H1 (cell line): ENCODE measurements around the gene SPTBN1. TPM values are rescaled to one million over a fixed set of nuclear protein-coding genes. Genes with fewer than 3 reads are reported as not detected.

ENCODE experiments used
- CTCF ChIA-PET: fragments of 300-600 bp; sonication (Branson Sonifier 250); formaldehyde crosslinking; loops from one replicate; lab custom pipeline; 2021; ENCODE audit not compliant: partially characterized antibody; lab: Charles Lee
- POLR2A ChIA-PET: fragments of 300-600 bp; sonication (Branson Sonifier 250); formaldehyde crosslinking; loops from one replicate; lab custom pipeline; 2021; ENCODE audit warnings: inconsistent platforms; ENCODE audit not compliant: partially characterized antibody; lab: Charles Lee
- DNase-seq, 2 experiments: peaks; one replicate each; pipeline versions ENCODE4 v3.0.0 to v3.0.0-alpha.2; 2010 to 2022; ENCODE audit warnings: low spot score in 2 of 2, low read depth in 1 of 2, mixed read lengths in 1 of 2
- FAIRE-seq: peaks from 2 replicates; lab custom pipeline; 2011; peaks lifted over from hg19 to GRCh38; lab: Jason Lieb, UNC
- H2AFZ ChIP-seq: 2 replicates; pipeline ENCODE4 v1.8.1; 2012; ENCODE audit warnings: low read length, inconsistent platforms
- H2AK5ac ChIP-seq: 2 replicates; pipeline ENCODE4 v1.6.1; 2013; ENCODE audit warnings: low read depth, low read length
- H2BK120ac ChIP-seq: replicated peaks from 2 replicates; pipeline ENCODE3; 2013; ENCODE audit warnings: low read depth, low read length, inconsistent platforms
- H2BK12ac ChIP-seq: 2 replicates; pipeline ENCODE4 v1.6.1; 2013; ENCODE audit warnings: low read depth, low read length
- H2BK15ac ChIP-seq: 2 replicates; pipeline ENCODE4 v1.6.1; 2013; ENCODE audit warnings: low read length
- H2BK20ac ChIP-seq: 2 replicates; pipeline ENCODE4 v1.6.1; 2013; ENCODE audit warnings: low read length
- H2BK5ac ChIP-seq: 2 replicates; pipeline ENCODE4 v1.6.1; 2013; ENCODE audit warnings: low read depth, low read length
- H3K14ac ChIP-seq: 2 replicates; pipeline ENCODE4 v1.6.1; 2013; ENCODE audit warnings: inconsistent platforms; ENCODE audit not compliant: insufficient read length
- H3K18ac ChIP-seq: 2 replicates; pipeline ENCODE4 v1.6.1; 2013; ENCODE audit warnings: low read length; ENCODE audit errors: extremely low read depth
- H3K23ac ChIP-seq: 2 replicates; pipeline ENCODE4 v1.6.1; 2013; ENCODE audit warnings: inconsistent platforms; ENCODE audit not compliant: insufficient read length
- H3K23me2 ChIP-seq: 2 replicates; pipeline ENCODE4 v1.6.1; 2013; ENCODE audit warnings: low read depth, low read length
- H3K27ac ChIP-seq: 2 replicates; pipeline ENCODE4 v1.6.1; 2011; ENCODE audit warnings: low read depth, low read length, inconsistent platforms
- H3K27me3 ChIP-seq, 4 experiments: replicated peaks in 1 of 4; 1 replicate in 1 of 4; 2 replicates in 3 of 4; pipeline versions ENCODE4 v1.6.1 to v1.8.1; 2011 to 2013; ENCODE audit warnings: low read length in 3 of 4, mild to moderate bottlenecking in 3 of 4, inconsistent platforms in 2 of 4, mixed read lengths in 2 of 4, moderate library complexity in 1 of 4; ENCODE audit not compliant: control insufficient read depth in 3 of 4, insufficient read depth in 3 of 4; ENCODE audit errors: extremely low read depth in 1 of 4
- H3K36me3 ChIP-seq, 4 experiments: 2 replicates each; pipeline versions ENCODE4 v1.6.1 to v1.8.1; 2011 to 2013; ENCODE audit warnings: mild to moderate bottlenecking in 4 of 4, low read length in 3 of 4, moderate library complexity in 2 of 4, control low read depth in 1 of 4, inconsistent platforms in 1 of 4; ENCODE audit not compliant: insufficient read depth in 4 of 4, control insufficient read depth in 2 of 4
- H3K4ac ChIP-seq: replicated peaks from 2 replicates; pipeline ENCODE3; 2013; ENCODE audit warnings: low read length, low read depth, mixed read lengths, inconsistent platforms; ENCODE audit not compliant: insufficient read length
- H3K4me1 ChIP-seq, 4 experiments: replicated peaks in 1 of 4; 1 replicate in 1 of 4; 2 replicates in 3 of 4; pipeline versions ENCODE4 v1.6.1 to v1.8.1; 2011 to 2013; ENCODE audit warnings: low read length in 3 of 4, inconsistent platforms in 2 of 4, mixed read lengths in 1 of 4; ENCODE audit not compliant: insufficient read depth in 4 of 4, control insufficient read depth in 3 of 4
- H3K4me2 ChIP-seq, 2 experiments: 2 replicates each; pipeline versions ENCODE4 v1.6.1 to v1.8.1; 2011 to 2013; ENCODE audit warnings: low read depth in 2 of 2, low read length in 2 of 2, control low read depth in 1 of 2, inconsistent platforms in 1 of 2, mild to moderate bottlenecking in 1 of 2; ENCODE audit not compliant: insufficient read depth in 1 of 2
- H3K4me3 ChIP-seq, 4 experiments: fragments of 200-600, 300-600 bp in 1 of 4; sonication (generic), shearing (Covaris generic), sonication (Bioruptor Twin) in 1 of 4; 2 replicates each; pipeline versions ENCODE4 v1.5.1 to v1.8.1; 2011 to 2016; ENCODE audit warnings: low read length in 4 of 4, low read depth in 3 of 4, control low read depth in 2 of 4, inconsistent platforms in 2 of 4, mild to moderate bottlenecking in 2 of 4, mixed read lengths in 1 of 4, moderate library complexity in 1 of 4; ENCODE audit not compliant: insufficient read depth in 2 of 4; ENCODE audit errors: extremely low read depth in 1 of 4
- H3K56ac ChIP-seq: replicated peaks from 2 replicates; pipeline ENCODE3; 2013; ENCODE audit warnings: low read depth, mild to moderate bottlenecking, mixed read lengths, low read length, inconsistent platforms; ENCODE audit not compliant: insufficient read length
- H3K79me1 ChIP-seq: 2 replicates; pipeline ENCODE4 v1.6.1; 2013; ENCODE audit warnings: low read depth, low read length, control low read depth
- H3K79me2 ChIP-seq, 2 experiments: 2 replicates each; pipeline versions ENCODE4 v1.6.1 to v1.8.1; 2012 to 2013; ENCODE audit warnings: low read length in 2 of 2, mild to moderate bottlenecking in 2 of 2, inconsistent platforms in 1 of 2; ENCODE audit not compliant: insufficient read depth in 2 of 2, control insufficient read depth in 1 of 2
- H3K9ac ChIP-seq, 4 experiments: replicated peaks in 1 of 4; 1 replicate in 1 of 4; 2 replicates in 3 of 4; pipeline versions ENCODE4 v1.6.1 to v1.8.1; 2011 to 2013; ENCODE audit warnings: low read depth in 3 of 4, low read length in 3 of 4, control low read depth in 2 of 4, mild to moderate bottlenecking in 2 of 4, moderate library complexity in 2 of 4, inconsistent platforms in 1 of 4; ENCODE audit errors: extremely low read depth in 1 of 4
- H3K9me3 ChIP-seq, 2 experiments: 2 replicates each; pipeline versions ENCODE4 v1.6.1 to v1.8.1; 2012 to 2013; ENCODE audit warnings: mild to moderate bottlenecking in 2 of 2, moderate library complexity in 2 of 2, control low read depth in 1 of 2, inconsistent platforms in 1 of 2, low read depth in 1 of 2, low read length in 1 of 2, mixed read lengths in 1 of 2; ENCODE audit not compliant: insufficient read depth in 2 of 2
- H4K20me1 ChIP-seq, 2 experiments: replicated peaks in 1 of 2; 2 replicates each; pipeline versions ENCODE3 to v1.8.1; 2011 to 2013; ENCODE audit warnings: inconsistent platforms in 2 of 2, low read length in 2 of 2, mild to moderate bottlenecking in 1 of 2; ENCODE audit not compliant: insufficient read depth in 2 of 2, control insufficient read depth in 1 of 2
- H4K5ac ChIP-seq: 2 replicates; pipeline ENCODE4 v1.6.1; 2013; ENCODE audit warnings: low read length, low read depth, mixed read lengths, inconsistent platforms; ENCODE audit not compliant: insufficient read length
- H4K8ac ChIP-seq: 2 replicates; pipeline ENCODE4 v1.8.0; 2013; ENCODE audit warnings: mild to moderate bottlenecking, moderate library complexity, low read length, inconsistent platforms; ENCODE audit not compliant: insufficient read depth; ENCODE audit errors: extremely low read depth
- H4K91ac ChIP-seq: replicated peaks from 2 replicates; pipeline ENCODE3; 2013; ENCODE audit warnings: low read length, mixed read lengths, inconsistent platforms; ENCODE audit not compliant: insufficient read length
- ASH2L ChIP-seq: fragments of 200-600, 300-600 bp; sonication (generic); IDR thresholded peaks from one replicate; pipeline ENCODE4 v1.7.1; 2017; ENCODE audit warnings: low read length
- POLR2AphosphoS5 ChIP-seq: IDR thresholded peaks from 2 replicates; pipeline ENCODE4 v1.6.1; 2011; ENCODE audit warnings: low read depth, low read length
- TAF7 ChIP-seq: optimal IDR thresholded peaks from 2 replicates; pipeline ENCODE3; 2011; ENCODE audit warnings: low read depth, mild to moderate bottlenecking, inconsistent platforms, low read length, moderate library complexity, borderline replicate concordance
- TCF12 ChIP-seq: IDR thresholded peaks from 2 replicates; pipeline ENCODE4 v1.6.1; 2011; ENCODE audit warnings: low read depth, mild to moderate bottlenecking, low read length
- WGBS, 2 experiments: shearing (Covaris generic) in 1 of 2; methylation state at CpG; one replicate each; pipeline versions ENCODE4 v1.1.6 to v1.1.7; 2013 to 2015; ENCODE audit warnings: low lambda C conversion rate in 2 of 2, mixed read lengths in 2 of 2, inconsistent platforms in 1 of 2, low coverage in 1 of 2, missing lambda C conversion rate in 1 of 2; ENCODE audit not compliant: insufficient replicate concordance in 2 of 2, insufficient coverage in 1 of 2, insufficient read length in 1 of 2; ENCODE audit errors: extremely low coverage in 1 of 2, missing lambda C conversion rate in 1 of 2; 5-methylcytosine and 5-hydroxymethylcytosine counted together
- polyA plus RNA-seq, 7 experiments: library from polyadenylated mRNA; depleted of rRNA in 3 of 7; stranded (reverse) in 5 of 7; unstranded in 2 of 7; fragments of >200 nt in 5 of 7; fragments of 200-250 nt in 2 of 7; gene quantifications; 1 replicate in 5 of 7; 2 replicates in 1 of 7; 4 replicates in 1 of 7; pipeline versions ENCODE4 v1.2.1 to v1.2.3, GENCODE V29; 2011 to 2013; ENCODE audit warnings: missing spikeins in 2 of 7, mixed read lengths in 2 of 7
- total RNA-seq: library from RNA; stranded (reverse); fragmentation: NEBNext Ultra II Directional; extraction: Animal tissue kit (Norgen Biotek cat#: 25700); gene quantifications from 2 replicates; pipeline ENCODE4 v1.2.1, GENCODE V29; 2021

SPTBN1 gene
- total and polyA plus RNA-seq, 2 of the 8 experiments (the other 6 are each of a cell fraction or from before 2014, with no cell fraction given): 31.8 to 180 TPM

DNA sequence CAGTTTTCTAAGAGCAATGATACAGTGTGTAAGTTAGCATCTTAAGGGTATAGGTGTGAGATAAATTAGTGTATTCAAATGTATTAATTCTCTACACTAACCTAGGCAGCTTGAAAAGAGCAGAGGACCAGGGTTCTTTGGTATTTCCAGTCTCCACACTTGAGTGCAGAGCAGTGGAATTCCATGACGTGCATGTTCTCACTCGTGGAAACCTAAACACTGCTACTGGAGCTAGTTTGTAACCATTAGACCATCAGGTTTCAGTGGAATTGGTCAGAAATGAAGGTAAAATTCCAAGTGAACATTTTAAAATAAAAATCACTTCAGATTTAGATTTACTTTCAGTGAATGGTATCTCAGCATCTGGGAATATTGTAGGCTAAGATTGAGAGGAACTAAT lies 9.0 kb downstream of the SPTBN1 start:
- no peak overlapping the region for H2AFZ ChIP-seq
- H3K56ac ChIP-seq: no peak overlapping the region
- TF ChIP-seq ASH2L: no peak
- no peak for TF ChIP-seq TAF7
- TF ChIP-seq TCF12: no peak
- TF ChIP-seq POLR2AphosphoS5: no peak
- DNase-seq (no peak), FAIRE-seq (no peak)
- 94% methylated on average over 2 of the region's 2 CpGs; no CpG with 5 or more reads in 1 of the 2 experiments for WGBS, 2 experiments
- peaks cover 4% of the 10 kb centered on the region; the same call in 1 of the 2 replicates for H3K79me1 ChIP-seq
- no peak overlapping the region for H2BK15ac ChIP-seq
- no peaks in the 10 kb centered on the region for H3K36me3 ChIP-seq
- H4K5ac ChIP-seq: no peak overlapping the region
- H3K27ac ChIP-seq: no peak overlapping the region
- H2BK12ac ChIP-seq: no peak overlapping the region
- ChIA-PET CTCF (no interaction called here), POLR2A (no interaction called here)
- no peak overlapping the region for H4K91ac ChIP-seq
- H4K20me1 ChIP-seq: peaks cover 0 to 2% of the 10 kb centered on the region in 2 experiments
- H3K18ac ChIP-seq: no peak overlapping the region
- H3K4me3 ChIP-seq: no peak overlapping the region
- H3K79me2 ChIP-seq: peaks cover 0 to 51% of the 10 kb centered on the region in 2 experiments
- no peak overlapping the region for H3K9ac ChIP-seq
- H3K23ac ChIP-seq: no peak overlapping the region
- no peaks in the 10 kb centered on the region for H3K9me3 ChIP-seq
- no peaks in the 10 kb centered on the region for H3K27me3 ChIP-seq
- no peak overlapping the region for H2BK120ac ChIP-seq
- no peak overlapping the region for H3K4ac ChIP-seq
- H2BK5ac ChIP-seq: no peak overlapping the region
- no peaks in the 10 kb centered on the region; the same call in 1 of the 2 replicates for H3K23me2 ChIP-seq
- H3K14ac ChIP-seq: no peak overlapping the region
- peaks cover 0 to 7% (median 1%) of the 10 kb centered on the region in 4 experiments; a peak in 2 of 7 replicates for H3K4me1 ChIP-seq
- no peak overlapping the region for H2AK5ac ChIP-seq
- H3K4me2 ChIP-seq: no peak overlapping the region
- no peak overlapping the region for H4K8ac ChIP-seq
- H2BK20ac ChIP-seq: no peak overlapping the region
